ENCODE measurements around the gene SRSF4. TPM values are rescaled to one million over a fixed set of nuclear protein-coding genes. Genes with fewer than 3 reads are reported as not detected.

The SRSF4 gene
- total RNA-seq, 1 donor from 2014 or later = 109 TPM

DNA sequence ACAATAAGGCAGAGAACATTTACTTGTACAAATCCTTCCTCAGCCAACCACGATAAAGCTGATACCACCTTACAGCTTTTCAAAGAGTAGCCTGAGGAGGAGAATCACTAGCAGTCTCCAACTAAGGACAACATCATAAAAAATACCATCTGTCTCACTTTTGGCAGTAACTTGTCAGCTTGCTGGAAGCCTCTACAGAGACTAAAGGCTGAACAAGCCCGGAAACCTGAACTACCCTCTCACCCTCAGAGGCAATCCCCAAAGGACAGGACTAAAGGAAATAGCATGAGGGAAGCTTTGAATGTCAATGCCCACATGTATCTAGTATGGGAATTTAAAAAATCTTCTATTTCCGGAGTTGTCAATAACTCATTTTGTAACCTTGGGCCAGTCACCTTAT lies 10.6 kb downstream of the SRSF4 start:
- Mint-ChIP-seq H3K4me3 (no peak overlapping the region), H3K36me3 (ENCODE audit: low read depth) (peaks cover 7% of the 10 kb centered on the region), H3K27ac (ENCODE audit: unreplicated experiment) (no peak overlapping the region), H3K9me3 (no peaks in the 10 kb centered on the region), H3K4me1 (peaks cover 27% of the 10 kb centered on the region), H3K27me3 (ENCODE audit: low read depth) (no peaks in the 10 kb centered on the region)
- DNase-seq (ENCODE audit: low read depth, low spot score) = no peak
- no peak for TF ChIP-seq CTCF (conservative IDR thresholded peaks at IDR 0.05)

GRCh38 chr1:29169976-29170375 lies 11.7 kb downstream of the SRSF4 start:
- Mint-ChIP-seq H3K4me3 (no peak overlapping the region), H3K9me3 (no peaks in the 10 kb centered on the region)

DNA sequence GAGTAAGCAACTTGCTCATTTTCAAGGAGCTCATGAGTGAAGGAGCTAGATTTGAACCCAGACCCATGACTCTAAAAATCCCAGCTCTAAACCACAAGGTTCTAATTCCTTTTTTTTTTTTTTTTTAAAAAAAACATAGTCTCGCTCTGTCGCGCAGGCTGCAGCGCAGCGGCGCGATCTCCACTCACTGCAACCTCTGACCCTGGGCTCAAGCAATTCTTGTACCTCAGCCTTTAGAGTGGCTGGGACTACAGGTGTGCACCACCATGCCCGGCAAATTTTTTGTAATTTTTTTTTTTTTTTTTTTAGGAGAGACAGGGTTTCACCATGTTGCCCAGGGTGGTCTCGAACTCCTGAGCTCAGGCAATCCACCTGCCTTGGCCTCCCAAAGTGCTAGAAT lies 13.8 kb downstream of the SRSF4 start:
- H3K27me3 Mint-ChIP-seq (ENCODE audit: low read depth) = no peaks in the 10 kb centered on the region
- no peak for TF ChIP-seq CTCF (conservative IDR thresholded peaks at IDR 0.05)

More at GRCh38 chr1:29169976-29170375, 11.7 kb downstream of the SRSF4 start:
- H3K27me3 Mint-ChIP-seq (ENCODE audit: low read depth) = no peaks in the 10 kb centered on the region
- no peak overlapping the region for H3K27ac Mint-ChIP-seq (ENCODE audit: unreplicated experiment)
- H3K4me1 Mint-ChIP-seq = peaks cover 35% of the 10 kb centered on the region
- DNase-seq (ENCODE audit: low read depth, low spot score) = no peak
- TF ChIP-seq CTCF (conservative IDR thresholded peaks at IDR 0.05) = no peak
- H3K36me3 Mint-ChIP-seq (ENCODE audit: low read depth) = peaks cover 10% of the 10 kb centered on the region

DNA sequence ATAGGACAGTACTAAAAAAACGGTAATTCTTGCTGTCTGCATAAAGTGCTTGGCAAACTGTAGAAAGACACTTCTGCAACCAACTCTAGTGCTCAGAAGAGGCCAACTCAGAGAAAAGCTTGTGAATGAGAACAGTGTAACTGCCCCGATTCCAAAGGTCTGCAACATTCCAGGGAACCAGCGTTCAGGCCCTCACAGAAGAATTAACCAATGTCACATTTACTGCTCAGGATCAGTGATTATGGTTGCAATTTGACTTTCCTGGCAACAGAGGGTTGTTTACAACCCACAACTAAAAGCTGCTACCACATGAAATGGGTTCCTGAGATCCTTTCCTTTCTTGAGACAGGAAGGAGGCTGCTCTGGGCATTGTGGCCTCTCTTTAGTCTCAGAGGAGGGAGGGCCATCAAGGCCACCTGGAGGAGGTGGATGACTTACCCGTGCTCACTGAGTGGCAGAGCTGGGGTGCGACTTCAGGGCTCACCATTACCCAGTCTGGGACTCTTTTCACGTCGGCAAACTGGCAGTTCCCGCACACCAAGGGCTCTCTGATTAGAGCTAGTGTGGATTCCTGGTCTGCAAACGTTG lies 15.3 kb downstream of the SRSF4 start:
- DNase-seq (ENCODE audit: low read depth, low spot score) = no peak
- Mint-ChIP-seq H3K36me3 (ENCODE audit: low read depth) (peaks cover 5% of the 10 kb centered on the region), H3K4me3 (no peak overlapping the region), H3K4me1 (peaks cover 40% of the 10 kb centered on the region), H3K27me3 (ENCODE audit: low read depth) (no peaks in the 10 kb centered on the region), H3K9me3 (no peaks in the 10 kb centered on the region), H3K27ac (ENCODE audit: unreplicated experiment) (peak overlapping the region; percentile 32)
- no peak for TF ChIP-seq CTCF (conservative IDR thresholded peaks at IDR 0.05)

More for the DNA sequence above, 13.8 kb downstream of the SRSF4 start:
- H3K9me3 Mint-ChIP-seq = no peaks in the 10 kb centered on the region
- H3K36me3 Mint-ChIP-seq (ENCODE audit: low read depth) = peaks cover 8% of the 10 kb centered on the region
- DNase-seq (ENCODE audit: low read depth, low spot score) = no peak
- no peak overlapping the region for H3K4me3 Mint-ChIP-seq
- H3K4me1 Mint-ChIP-seq = peaks cover 49% of the 10 kb centered on the region
- no peak overlapping the region for H3K27ac Mint-ChIP-seq (ENCODE audit: unreplicated experiment)

DNA sequence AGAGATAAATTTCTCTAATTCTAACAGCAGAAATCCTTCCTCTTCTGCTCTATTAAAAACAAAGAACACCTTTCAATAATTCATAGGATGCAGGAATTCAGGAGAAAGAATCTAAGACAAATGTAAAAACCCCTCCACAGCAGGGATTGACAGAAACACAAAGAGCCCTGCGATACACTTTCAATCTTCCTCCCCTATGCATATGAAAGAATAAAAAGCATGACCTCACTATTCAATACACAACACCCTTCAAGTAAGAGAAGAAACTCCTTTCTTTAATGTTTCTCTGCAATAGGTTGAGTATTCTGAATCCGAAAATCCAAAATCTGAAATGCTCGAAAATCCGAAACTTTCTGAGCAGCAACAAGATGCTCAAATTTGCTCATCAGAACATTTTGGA lies 17.1 kb downstream of the SRSF4 start:
- Mint-ChIP-seq H3K4me1 (peaks cover 31% of the 10 kb centered on the region), H3K27me3 (ENCODE audit: low read depth) (no peaks in the 10 kb centered on the region), H3K9me3 (no peaks in the 10 kb centered on the region), H3K4me3 (no peak overlapping the region), H3K36me3 (ENCODE audit: low read depth) (peaks cover 11% of the 10 kb centered on the region), H3K27ac (ENCODE audit: unreplicated experiment) (peak overlapping the region; percentile 83)
- TF ChIP-seq CTCF (conservative IDR thresholded peaks at IDR 0.05) = no peak
- DNase-seq (ENCODE audit: low read depth, low spot score) = no peak

Measured in neural crest cell (in vitro differentiated cells).